Psoas muscle (tissue), 8 donors: Measurements from ENCODE around the gene VKORC1L1. TPM values are rescaled to one million over a fixed set of nuclear protein-coding genes. Genes with fewer than 3 reads are reported as not detected.

Source experiments
- ATAC-seq, 4 donors: fragments of 200-7000 bp; cut with Tn5 transposase; one replicate each; pipeline ENCODE4 v1.9.1; 2020; ENCODE audit warnings: moderate library complexity in 3 of 4, mild to moderate bottlenecking in 2 of 4
- DNase-seq, 2 donors: peaks; one replicate each; pipeline ENCODE4 v3.0.0-alpha.2; 2020
- H3K27ac ChIP-seq: fragments of 200-600 bp; one replicate; pipeline ENCODE4 v1.8.0; 2022
- H3K27me3 ChIP-seq, 3 donors: fragments of 200-600 bp in 1 of 3; one replicate each; pipeline versions ENCODE4 v1.6.1 to v1.8.0; 2013 to 2022; ENCODE audit warnings: low read length in 2 of 3, mild to moderate bottlenecking in 2 of 3, moderate library complexity in 1 of 3; ENCODE audit not compliant: insufficient read depth in 3 of 3
- H3K36me3 ChIP-seq, 2 donors: fragments of 200-600 bp in 1 of 2; one replicate each; pipeline versions ENCODE4 v1.6.1 to v1.8.0; 2013 to 2022; ENCODE audit warnings: low read depth in 1 of 2, mild to moderate bottlenecking in 1 of 2, moderate library complexity in 1 of 2; ENCODE audit not compliant: insufficient read depth in 1 of 2
- H3K4me1 ChIP-seq: fragments of 200-600 bp; one replicate; pipeline ENCODE4 v1.8.0; 2022
- H3K4me3 ChIP-seq: fragments of 200-600 bp; one replicate; pipeline ENCODE4 v1.8.0; 2022; ENCODE audit warnings: mild to moderate bottlenecking
- H3K9me3 ChIP-seq: fragments of 200-600 bp; one replicate; pipeline ENCODE4 v1.8.0; 2022
- CTCF ChIP-seq: fragments of 200-600 bp; IDR thresholded peaks from one replicate; pipeline ENCODE4 v1.8.0; 2022; ENCODE audit warnings: antibody characterized with exemption
- whole genome bisulfite sequencing, 3 donors: extraction: QIAGEN DNeasy Blood & Tissue Kit; methylation state at CpG; one replicate each; pipeline versions ENCODE4 v1.1.6 to v1.1.7; 2013; 5-methylcytosine and 5-hydroxymethylcytosine counted together
- intact Hi-C, 2 donors: fragments of 100-400 bp; cut with DNase I; formaldehyde crosslinking; loops; one replicate each; pipeline versions ENCODE4 v1.11.0 to v1.14.2; 2022
- polyA plus RNA-seq, 3 donors: library from polyadenylated mRNA; stranded (reverse); fragments of 200-250 nt; gene quantifications; one replicate each; pipeline ENCODE4 v1.2.3, GENCODE V29; 2013
- total RNA-seq, 4 donors: library from RNA; stranded (reverse); fragmentation: NEBNext Ultra II Directional in 2 of 4; extraction: Animal tissue kit (Norgen Biotek cat#: 25700) in 2 of 4; gene quantifications; one replicate each; pipeline versions ENCODE4 v1.2.1 to v1.2.4, GENCODE V29; 2021 to 2023
- donor health status: healthy with polysubstance abuse.
- donor health status: DM: no; HTN: no; CAD: no; lungs with moderate emphysema.
- donor health status: Bipolar disorder and iron deficiency.
- donor health status: healthy.
- donor health status: DM: yes; HTN: yes; CAD: no.
- donor health status: DM: no; HTN: no; CAD: no.
- donor health status: DM: no; HTN: no; CAD: no.
- donor health status: DM: yes; HTN: yes; CAD: no.

The VKORC1L1 gene
- total and polyA plus RNA-seq, 7 donors = 9.9 to 24.4 (median 19.4) TPM

- intact Hi-C loops = loop anchor here in 1 of 2 donors (10.0 kb wide), 1 partner anchor 79 kb away; no protein-coding TSS in a partner anchor
- DNase-seq = no peak
Measured at GRCh38 chr7:65974191-65974801, 101.4 kb downstream of the VKORC1L1 start.

GRCh38 chr7:65974876-65975275 is 102.0 kb downstream of the VKORC1L1 start:
- Histone ChIP-seq H3K4me3 (no peak overlapping the region), H3K27ac (no peak overlapping the region), H3K36me3 (peaks cover 15 to 89% of the 10 kb centered on the region in 2 donors), H3K9me3 (no peaks in the 10 kb centered on the region), H3K4me1 (no peaks in the 10 kb centered on the region), H3K27me3 (no peaks in the 10 kb centered on the region)
- no peak for ATAC-seq
- intact Hi-C loops = loop anchor here in 1 of 2 donors (10.0 kb wide), 1 partner anchor 80 kb away; no protein-coding TSS in a partner anchor
- no peak for DNase-seq
- WGBS, 3 donors = 80 to 90% (median 80%) methylated on average over 9 of the region's 9 CpGs
- no peak for TF ChIP-seq CTCF

More at GRCh38 chr7:65974191-65974801, 101.4 kb downstream of the VKORC1L1 start:
- no peak for TF ChIP-seq CTCF
- 89 to 92% (median 90%) methylated on average over 29 of the region's 29 CpGs for WGBS, 3 donors
- no peaks in the 10 kb centered on the region for H3K27me3 ChIP-seq
- H3K36me3 ChIP-seq = peaks cover 12 to 89% of the 10 kb centered on the region in 2 donors
- no peaks in the 10 kb centered on the region for H3K9me3 ChIP-seq
- no peaks in the 10 kb centered on the region for H3K4me1 ChIP-seq
- H3K4me3 ChIP-seq = no peak overlapping the region
- ATAC-seq = no peak
- no peak overlapping the region for H3K27ac ChIP-seq

GRCh38 chr7:65975814-65976445 is 103.1 kb downstream of the VKORC1L1 start:
- no peaks in the 10 kb centered on the region for H3K9me3 ChIP-seq
- no peak overlapping the region for H3K4me3 ChIP-seq
- WGBS, 3 donors = 92 to 95% (median 94%) methylated on average over 11 of the region's 11 CpGs
- no peaks in the 10 kb centered on the region for H3K27me3 ChIP-seq
- peaks cover 13 to 83% of the 10 kb centered on the region in 2 donors for H3K36me3 ChIP-seq
- TF ChIP-seq CTCF = no peak
- no peak overlapping the region for H3K27ac ChIP-seq
- ATAC-seq (no peak), DNase-seq (no peak)
- intact Hi-C loops = loop anchor here in 1 of 2 donors (10.0 kb wide), 1 partner anchor 81 kb away; no protein-coding TSS in a partner anchor
- peaks cover 5% of the 10 kb centered on the region for H3K4me1 ChIP-seq

- Histone ChIP-seq H3K27me3 (no peaks in the 10 kb centered on the region), H3K4me3 (no peak overlapping the region), H3K27ac (no peak overlapping the region), H3K4me1 (peaks cover 9% of the 10 kb centered on the region), H3K36me3 (peaks cover 13 to 75% of the 10 kb centered on the region in 2 donors), H3K9me3 (no peaks in the 10 kb centered on the region)
- WGBS, 3 donors = 91 to 96% (median 95%) methylated on average over 16 of the region's 16 CpGs
- intact Hi-C loops = loop anchor here in 1 of 2 donors (10.0 kb wide), 1 partner anchor 82 kb away; no protein-coding TSS in a partner anchor
- DNase-seq = no peak
- ATAC-seq = no peak
- TF ChIP-seq CTCF = no peak
Measured at GRCh38 chr7:65976659-65977196, 103.9 kb downstream of the VKORC1L1 start.
